Measurements from ENCODE around the gene NMT2.
A peak's percentile ranks its signal among the peaks of the same experiment; 100 is the strongest.
"Not testable (repeated sequence)": the region's sequence is repeated elsewhere in the genome, so short reads cannot be mapped to it uniquely, and the experiment has no call there.

NMT2 gene

DNA sequence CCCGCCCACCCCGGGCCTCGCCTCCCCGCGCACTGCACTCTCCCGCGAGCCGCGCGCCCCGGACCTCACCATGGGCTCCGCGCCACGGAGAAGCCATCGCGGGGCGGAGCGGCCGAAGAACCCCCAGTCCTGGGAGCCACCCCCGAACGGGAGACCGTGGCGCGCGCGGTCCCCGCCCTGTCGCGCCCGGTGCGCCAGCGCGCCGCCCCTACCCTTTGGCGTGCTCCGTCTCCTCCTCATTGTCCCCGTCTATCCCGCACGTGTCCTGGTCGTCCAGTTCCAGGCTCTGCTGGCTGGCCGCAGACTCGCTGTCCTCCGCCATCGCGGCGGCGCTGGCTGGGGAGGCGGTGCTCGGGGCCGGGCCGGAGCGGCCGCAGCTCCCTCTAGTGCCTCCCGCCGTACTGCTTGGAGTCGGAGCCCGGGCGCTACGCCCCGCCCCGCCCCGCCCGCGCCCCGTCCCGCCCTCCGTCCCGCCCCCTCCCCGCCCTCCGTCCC lies at the start of gene NMT2:
Gene NMT2 (minus strand): TSS at position 403 of the 495 bp plus-strand sequence. CDS start 81 bp downstream, at position 322.
- DNase-seq: no peak

DNA sequence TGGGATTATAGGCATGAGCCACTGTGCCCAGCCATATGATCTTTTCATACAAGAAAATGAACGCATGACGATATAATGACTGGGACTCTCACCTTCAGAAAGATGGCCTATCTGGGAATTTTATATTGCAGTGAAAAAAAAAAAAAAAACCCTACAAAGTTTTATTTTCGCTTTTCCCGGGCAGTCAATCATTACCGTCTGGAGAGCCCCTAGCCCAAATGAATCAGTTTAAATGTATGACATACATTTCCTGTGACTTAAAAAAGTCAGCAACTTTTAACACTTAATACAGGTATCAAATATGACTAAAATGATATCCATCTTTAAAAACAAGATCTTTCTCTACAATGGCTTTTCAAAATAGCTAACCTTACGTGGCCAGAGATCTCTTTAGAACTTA lies 48.2 kb upstream of the NMT2 start:
- no peak for DNase-seq

DNA sequence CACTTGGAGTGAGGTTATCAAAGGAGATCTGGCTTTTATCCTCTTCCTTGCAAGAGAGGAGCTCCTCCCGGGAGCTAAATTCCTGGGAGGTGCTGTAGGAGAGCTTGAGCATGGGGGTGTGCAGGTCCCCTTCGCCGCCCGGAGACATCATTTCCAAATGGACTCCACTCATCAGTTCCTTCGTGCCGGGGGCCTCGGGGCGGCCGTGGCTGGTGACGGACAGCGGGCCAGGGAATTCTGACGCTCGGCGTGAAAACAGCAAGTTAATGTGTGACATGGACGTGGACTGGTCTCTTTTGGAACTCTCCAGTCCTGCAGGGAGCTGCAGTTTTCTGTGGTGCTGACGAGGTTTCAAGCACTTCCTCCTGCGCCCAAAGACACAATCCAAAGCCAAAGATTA lies 45.7 kb upstream of the NMT2 start:
- DNase-seq: no peak

DNA sequence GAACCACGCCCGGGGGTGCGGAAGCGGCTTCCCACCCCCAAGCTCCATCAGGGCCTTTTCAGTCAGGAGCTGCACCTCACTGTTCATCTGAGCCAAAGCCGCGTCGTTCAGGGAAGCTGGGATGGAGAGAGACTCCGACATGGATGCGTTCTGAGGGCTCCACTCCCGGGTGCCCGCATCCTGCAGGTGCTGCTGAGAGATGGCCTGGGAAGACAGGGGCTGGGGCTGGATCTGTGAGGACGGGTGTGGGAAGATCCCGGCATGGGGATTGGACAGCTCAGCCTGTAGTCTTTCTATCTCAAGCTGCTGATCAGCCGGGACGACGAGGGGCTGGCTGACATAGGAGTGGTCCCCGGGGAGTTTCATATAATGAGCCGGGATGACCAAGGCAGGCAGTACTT lies 45.0 kb upstream of the NMT2 start:
- DNase-seq: no peak

DNA sequence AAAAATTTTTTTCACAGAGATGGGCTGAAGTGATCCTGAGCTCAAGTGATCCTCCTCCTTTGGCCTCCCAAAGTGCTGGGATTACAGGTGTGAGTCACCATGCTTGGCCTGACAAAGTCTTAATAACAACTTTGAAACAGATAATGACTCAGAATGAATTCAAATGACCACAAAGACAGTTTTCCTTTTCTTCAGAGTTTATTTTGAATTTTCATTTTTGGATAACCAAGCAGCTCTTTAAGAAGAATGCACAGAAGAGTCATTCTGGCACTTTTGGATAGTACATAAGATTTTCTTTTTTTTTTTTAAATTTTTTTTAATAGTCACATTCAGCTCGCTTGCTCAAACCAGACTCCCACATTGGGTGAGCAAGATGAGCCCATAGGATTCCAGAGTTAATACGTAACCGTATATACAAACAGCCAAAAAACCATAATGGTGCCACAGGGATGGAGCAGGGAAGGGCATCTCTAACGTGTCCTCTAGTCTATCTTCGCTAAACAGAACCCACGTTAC lies 43.0 kb upstream of the NMT2 start:
- no peak for DNase-seq

DNA sequence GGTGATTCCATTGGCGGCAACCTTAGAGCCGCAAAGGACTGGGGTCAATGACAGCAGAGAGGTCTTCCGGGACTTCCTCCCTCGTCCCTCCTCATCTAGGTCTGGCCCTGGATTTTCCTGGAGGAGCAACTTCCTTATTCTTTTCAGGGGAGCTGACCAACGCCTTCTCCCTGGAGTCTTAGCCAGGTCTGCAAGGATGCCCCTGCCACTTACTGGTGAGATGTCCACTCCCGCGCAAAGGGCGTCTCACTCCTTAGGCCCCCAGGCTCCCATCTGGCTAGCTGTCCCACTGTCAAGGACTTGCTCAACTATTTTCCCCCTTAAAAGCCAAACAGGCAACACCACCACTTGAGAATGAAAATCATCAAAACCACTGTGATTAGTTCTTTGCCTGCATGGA lies 42.0 kb upstream of the NMT2 start:
- no peak for DNase-seq

DNA sequence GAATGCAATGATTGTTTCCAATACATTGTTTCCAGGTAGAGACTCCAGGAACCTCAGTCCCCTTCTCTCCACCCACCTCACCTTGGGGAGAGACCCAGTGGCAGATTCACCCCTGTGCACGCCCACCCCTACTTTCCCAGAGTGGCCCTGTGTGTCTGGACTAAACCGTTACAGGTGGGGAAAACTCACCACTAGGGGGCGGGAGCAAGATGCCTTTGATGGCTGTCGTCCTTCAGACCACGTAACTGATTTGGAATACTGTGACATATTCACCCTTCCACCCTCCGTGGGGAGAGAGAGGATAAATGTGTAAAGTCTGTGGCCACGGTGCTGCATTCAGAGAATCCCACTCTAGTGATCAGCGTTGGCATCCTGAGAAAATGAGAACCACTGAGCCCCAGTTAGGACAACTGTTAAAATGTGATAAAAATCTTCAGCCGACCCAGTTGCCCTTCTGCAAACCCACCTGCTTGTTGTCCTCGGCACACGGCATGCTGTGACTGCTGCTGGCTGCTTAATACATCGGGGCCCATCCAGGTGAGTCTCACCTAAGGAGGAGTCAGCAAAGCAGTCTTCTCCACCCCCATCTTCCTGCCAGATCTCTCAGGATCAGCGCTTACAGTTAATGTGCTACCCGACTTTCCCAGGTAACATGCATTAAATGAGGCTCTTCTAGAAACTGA lies 41.5 kb upstream of the NMT2 start:
- peak; percentile 84 to 85 for DNase-seq

DNA sequence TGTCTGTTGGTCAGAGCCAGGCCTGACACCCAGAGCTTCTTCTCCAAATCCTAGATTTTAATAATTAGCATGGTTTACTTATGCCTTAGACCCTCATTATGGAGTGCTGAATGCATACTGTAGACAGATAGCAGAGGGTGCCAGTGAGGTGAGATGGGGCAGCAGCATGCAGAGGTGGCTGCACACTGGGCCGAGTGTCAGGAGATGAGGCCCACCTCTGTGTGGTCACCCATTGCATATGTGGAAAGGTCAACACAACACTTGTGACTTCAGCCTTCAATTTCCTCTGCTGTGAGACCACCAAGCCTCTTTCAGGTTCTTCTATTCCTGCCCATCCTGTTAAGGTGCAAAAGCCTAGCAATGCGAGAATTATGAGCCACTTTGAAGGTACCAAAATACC lies 39.7 kb upstream of the NMT2 start:
- DNase-seq: no peak

DNA sequence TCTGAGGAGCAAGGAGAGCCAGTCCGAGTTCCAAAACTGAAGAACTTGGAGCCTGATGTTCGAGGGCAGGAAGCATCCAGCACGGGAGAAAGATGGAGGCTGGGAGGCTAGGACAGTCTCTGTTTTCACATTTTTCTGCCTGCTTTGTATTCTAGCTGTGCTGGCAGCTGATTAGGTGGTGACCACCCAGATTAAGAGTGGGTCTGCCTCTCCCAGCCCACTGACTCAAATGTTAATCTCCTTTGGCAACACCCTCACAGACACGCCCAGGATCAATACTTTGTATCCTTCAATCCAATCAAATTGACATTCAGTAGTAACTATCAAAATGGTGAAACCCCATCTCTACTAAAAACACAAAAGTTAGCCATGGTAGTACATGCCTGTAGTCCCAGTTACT lies 38.9 kb upstream of the NMT2 start:
- not testable (repeated sequence) for DNase-seq

DNA sequence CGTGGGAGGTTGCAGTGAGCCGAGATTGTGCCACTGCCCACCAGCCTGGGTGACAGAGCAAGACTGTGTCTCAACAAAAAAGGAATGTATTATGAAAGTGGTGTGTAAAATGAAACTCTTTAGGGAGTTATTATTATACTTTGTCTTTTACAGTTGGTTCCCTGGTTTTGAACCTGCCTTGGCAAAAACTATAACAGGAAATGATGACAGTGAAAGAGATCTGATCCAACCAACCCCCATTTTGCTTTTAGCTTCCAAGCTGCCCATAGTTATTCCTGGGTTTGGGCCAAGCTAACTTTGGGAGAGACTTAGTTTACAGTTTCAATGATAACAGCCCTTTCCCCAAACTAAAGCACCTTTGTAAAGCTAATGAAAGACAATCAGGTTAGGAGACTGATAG lies 34.1 kb upstream of the NMT2 start:
- DNase-seq: no peak

DNA sequence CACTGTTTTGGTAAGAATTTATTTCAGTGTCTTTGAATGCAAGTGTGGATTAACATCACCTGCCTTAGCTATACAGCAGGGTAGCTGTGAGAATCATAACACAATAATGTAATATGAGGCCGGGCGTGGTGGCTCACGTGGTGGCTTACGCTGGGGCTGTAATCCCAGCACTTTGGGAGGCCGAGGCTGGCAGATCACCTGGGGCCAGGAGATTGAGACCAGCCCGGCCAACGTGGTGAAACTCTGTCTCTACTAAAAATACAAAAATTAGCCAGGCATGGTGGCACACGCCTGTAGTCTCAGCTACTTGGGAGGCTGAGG lies 33.8 kb upstream of the NMT2 start:
- not testable (repeated sequence) for DNase-seq

DNA sequence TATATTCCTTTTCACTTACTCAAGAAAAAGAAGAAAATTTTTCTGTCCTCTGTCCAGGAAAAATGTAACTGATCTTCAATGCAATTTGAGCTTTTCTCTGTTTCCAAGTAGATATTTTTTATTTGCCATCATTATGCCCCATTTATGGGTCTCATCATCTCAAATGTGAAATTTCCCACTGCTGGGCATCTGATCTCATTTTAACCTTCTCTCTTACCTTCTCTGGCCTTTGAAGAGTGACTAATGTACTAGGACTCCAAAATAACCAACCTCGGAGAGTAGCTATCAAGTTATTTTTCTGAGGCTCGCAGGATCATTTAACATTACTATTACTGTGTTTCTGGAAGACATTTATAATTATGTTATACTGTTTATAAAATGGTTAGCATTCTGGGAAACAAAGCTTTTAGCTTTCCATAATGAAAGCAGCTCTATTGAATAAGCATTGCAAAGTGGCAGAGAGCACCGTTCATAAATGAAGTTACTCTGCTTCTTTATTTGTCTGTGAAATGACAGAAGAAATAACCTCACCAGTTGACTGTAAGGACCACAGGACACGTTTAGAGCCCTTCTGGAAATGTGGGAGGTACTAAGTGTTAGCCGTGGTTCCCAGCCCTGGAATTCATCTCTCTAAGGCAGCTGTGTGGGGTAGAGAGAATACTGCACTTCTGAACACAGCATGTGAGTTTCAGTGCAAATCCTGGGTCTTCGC lies 33.3 kb upstream of the NMT2 start:
- DNase-seq: no peak

DNA sequence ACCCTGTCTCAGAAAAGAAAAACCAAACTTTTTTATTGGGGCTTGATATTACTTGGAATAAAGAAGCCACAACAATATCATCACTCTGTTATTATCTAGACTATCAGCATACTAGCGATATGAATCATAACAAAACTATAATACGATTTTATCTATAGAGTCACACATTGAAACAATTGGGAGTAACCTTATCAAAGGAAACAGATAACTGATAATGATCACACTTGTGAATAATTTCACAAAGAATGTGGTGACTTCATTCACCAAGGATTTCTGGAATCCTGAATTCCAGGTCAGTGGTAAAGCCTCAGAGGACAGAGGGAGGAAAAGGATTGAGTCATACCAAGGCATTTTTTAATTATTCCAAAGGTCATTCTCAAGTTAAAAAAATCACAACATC lies 32.1 kb upstream of the NMT2 start:
- DNase-seq: no peak

DNA sequence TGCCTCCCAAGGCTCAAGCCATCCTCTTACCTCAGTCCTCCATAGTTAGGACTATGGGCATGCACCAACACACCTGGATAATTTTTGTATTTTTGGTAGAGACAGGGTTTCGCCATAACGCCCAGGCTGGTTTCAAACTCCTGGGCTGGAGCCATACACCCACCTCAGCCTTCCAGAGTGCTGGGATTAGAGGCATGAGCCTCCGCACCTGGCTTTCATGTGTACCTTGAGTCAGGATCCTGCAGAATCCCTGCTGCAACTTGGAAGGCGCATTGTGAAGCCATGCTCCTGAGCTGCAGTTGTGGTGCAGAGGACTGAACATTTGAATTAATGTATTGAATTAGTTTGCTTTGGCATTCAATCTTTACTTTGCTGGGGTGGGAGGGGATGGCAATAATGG lies 29.4 kb upstream of the NMT2 start:
- DNase-seq: no peak

DNA sequence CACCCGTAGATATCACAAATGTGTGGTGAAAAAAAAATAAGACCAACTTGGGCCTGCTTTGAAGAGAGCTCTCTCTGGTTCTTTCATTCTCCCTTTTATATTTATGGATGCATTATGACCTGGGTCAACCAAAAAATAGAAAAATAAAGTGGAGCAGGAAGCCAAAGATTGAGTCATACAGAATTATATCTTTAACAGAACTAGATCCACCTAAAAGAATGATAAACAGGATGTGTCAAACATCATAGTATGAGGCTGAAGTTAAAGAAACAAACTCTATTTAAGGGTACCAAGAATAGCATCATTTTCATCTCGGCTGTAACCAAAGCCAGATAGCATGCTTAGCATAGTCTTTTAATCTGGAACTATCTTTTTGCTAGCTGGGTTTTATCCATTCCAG lies 28.8 kb upstream of the NMT2 start:
- no peak for DNase-seq

DNA sequence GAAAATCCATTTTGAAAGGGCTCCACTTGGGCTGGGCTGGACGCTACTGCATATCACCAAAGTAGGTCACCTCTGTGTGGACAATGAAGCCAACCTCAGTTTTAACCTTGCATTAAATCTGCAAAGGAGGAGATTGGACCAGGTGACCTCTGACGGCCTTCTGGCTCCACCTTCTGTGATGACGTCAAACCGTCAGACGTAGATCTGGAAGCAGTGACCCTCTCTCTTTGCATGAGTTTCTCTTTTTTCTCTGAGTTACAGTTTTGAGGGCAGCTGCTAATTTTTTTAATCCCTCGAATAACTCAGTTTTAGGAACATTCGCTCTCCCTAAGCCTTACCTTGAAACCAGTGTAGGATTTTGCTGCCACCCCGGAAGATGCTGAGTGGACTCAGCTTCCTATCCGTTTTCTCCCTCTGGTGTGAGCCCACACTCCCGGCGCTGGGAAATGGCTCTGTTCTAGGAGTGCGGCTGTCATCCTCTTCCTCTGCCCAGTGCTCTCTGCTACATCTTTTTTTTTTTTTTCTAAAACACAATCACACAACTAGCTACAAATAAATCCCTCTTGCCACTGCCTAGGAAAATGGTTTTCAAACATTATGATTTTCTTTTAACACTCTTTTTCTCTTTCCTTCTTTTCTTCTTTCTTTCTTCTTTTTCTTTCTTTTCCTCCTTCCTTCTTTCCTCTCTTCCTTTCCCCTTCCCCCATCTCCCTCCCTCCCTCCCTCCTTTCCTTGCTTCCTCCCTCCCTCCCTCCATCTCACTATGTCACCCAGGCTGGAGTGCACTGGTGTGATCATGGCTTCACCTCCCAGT lies 27.7 kb upstream of the NMT2 start:
- no peak for DNase-seq

DNA sequence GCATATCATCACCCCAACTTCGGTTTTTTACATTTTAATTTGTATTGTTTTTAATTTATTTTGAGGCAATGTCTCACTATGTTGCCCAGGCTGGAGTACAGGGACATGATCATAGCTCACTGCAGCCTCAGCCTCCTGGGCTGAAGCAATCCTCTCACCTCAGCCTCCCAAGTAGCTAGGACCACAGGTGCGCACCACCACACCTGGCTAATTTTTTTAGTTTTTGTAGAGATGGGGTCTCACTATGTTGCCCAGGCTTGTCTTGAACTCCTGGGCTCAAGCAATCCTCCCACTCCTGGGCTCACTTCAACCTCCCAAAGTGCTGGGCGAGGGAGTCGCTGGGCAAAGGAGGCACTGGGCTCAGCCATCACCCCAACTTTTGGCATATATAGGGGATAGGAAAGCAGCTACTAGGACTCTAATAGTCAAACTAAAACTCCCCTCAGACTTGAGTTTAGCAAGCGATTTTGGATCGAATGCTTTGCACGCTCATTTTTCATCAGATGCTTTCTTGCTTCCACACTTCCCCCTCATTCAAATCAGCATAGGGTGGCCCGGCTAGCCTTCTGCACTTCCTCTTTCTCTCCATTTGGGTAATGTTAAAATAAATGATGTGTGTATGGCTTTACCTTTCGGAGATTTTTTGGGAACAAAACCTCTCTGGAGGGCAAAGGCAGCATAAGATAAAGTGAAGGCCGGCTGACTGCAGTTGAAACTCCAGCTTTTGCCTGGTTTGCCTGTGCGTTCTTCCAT lies 20.8 kb upstream of the NMT2 start:
- DNase-seq: no peak

DNA sequence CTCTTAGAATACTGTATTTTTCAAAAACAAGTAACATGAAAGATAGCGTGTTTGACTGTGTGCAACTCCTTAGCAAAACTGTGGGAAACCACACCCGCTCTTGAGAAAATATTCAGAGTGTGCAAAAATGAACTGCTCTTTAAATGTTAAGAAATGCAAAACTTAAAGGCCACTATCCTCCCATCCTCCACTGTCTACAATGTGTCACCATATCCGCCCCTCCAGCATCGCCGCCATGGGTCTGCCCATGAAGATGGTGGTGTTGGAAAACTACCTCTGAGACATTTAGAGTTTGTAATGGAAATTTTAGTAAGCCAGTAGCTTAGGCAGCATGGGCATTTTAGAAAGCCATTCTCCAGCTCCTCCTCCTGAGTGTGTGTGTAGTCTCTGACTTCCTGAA lies 20.1 kb upstream of the NMT2 start:
- DNase-seq: no peak

DNA sequence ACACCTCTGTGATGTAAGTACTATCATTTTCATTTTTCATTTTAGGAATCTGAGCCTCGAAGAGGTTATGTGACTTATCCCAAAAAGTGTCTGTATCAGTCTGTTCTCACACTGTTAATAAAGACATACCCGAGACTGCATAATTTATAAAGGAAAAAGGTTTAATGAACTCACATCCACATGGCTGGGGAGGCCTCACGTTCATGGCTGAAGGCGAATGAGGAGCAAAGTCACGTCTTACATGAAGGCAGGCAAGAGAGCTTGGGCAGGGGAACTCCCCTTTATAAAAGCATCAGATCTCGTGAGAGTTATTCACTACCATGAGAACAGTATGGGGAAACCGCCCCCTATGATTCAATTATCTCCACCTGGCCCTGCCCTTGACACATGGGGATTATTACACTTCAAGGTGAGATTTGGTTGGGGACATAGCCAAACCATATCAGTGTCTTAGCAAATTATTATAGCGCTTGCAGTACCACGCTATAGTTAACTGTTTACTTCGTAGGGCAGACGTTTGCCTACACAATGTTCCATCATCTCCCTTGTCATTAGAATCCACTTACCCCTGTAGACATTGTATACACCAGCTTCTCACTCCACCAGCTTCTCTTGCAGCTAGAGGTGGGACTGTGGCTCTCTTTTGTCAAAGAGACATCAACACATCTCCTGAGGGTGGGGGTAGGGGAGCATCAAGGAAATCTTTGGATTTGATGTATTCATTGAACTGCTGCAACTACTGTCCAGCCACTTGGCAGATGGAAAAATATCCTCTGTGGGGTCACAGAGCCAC lies 15.4 kb upstream of the NMT2 start:
- no peak for DNase-seq

DNA sequence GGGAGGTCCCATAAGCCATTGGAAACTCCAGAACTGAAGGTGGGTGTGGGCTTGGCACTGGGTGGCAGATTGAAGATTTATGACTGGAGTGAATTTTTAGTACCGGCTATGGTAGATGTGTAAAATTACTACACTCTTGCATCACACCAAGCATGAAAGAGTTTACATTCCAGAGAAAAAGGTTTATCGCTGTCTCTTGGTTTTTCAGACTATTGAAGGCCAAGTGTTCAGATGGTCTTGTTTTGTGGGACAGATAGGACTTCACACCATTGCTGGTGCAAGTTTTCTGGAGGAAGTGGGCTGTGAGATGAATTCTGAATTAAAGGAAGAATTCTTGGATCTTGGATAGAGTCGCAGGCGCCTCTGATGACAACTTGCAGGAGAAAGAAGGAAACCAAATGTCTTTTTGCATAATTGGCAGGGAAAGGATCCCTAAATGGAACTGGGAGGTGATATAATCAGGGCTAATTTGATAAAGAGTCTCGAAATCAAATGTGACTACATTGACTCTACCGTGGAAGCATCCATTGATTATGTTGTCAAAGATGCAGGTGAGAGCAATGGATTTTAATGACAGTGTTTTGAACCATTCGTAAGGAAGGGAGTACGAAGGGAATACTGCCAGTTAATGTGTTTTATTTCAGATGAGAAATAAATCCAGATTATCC lies 14.2 kb upstream of the NMT2 start:
- no peak for DNase-seq

DNA sequence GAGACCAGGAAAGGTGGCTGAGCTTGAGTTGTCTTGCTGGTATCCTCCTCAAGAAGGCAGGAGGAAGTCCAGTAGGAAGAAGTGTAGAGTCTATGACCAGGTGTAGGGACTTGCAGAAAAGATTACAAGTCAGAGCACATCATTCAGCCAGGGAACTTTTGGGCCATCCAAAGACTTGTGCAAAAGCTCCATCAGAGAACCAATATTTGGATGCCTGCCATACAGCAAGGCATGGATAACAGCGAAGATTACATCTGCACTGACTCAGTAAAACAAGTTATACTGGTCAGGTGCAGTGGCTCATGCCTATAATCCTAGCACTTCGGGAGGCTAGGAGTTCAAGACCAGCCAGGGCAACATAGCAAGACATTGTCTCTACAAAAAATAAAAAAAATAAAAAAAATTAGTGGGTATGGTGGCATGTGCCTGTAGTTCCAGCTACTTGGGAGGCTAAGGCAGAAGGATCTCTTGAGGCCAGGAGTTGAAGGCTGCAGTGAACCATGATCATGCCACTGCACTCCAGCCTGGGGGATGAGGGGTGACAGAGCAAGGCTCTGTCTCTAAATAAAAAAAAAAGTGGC lies 13.2 kb upstream of the NMT2 start:
- no peak for DNase-seq
